ENCODE results near the gene EPHA3.

DNA sequence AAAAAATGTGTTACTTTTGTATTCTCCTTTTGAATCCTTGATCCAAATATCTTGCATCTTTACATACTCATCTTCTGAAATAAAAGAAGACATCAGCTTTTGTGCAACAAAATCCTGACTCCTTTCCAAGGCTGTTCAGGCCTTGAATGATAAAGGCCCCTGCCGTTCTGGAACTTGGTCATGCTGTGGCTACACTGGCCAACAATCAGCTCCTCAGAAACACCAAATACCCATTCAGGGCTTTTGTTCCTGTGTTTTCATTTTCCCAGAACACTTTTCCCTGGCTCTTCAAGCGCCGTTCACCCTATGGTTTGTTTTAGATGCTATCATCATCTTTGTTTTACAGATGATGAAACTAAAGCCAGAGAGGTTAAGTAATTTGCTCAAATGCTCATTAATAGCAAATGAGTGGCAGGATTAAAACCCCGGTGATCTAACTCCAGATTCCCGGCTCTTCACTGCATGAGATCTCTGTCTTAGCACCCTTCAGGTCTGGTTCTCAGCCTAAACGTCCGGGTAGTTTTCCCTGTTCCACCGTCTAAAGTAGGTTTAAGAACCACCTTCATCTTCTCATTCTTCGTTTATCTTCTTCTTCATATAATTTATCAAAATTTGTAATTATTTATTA lies 58.3 kb downstream of the EPHA3 start:
- TF ChIP-seq, protein P1, sequence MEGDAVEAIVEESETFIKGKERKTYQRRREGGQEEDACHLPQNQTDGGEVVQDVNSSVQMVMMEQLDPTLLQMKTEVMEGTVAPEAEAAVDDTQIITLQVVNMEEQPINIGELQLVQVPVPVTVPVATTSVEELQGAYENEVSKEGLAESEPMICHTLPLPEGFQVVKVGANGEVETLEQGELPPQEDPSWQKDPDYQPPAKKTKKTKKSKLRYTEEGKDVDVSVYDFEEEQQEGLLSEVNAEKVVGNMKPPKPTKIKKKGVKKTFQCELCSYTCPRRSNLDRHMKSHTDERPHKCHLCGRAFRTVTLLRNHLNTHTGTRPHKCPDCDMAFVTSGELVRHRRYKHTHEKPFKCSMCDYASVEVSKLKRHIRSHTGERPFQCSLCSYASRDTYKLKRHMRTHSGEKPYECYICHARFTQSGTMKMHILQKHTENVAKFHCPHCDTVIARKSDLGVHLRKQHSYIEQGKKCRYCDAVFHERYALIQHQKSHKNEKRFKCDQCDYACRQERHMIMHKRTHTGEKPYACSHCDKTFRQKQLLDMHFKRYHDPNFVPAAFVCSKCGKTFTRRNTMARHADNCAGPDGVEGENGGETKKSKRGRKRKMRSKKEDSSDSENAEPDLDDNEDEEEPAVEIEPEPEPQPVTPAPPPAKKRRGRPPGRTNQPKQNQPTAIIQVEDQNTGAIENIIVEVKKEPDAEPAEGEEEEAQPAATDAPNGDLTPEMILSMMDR (IDR thresholded peaks at IDR 0.05): no peak
- TF ChIP-seq POLR2A (IDR thresholded peaks at IDR 0.05) (no peak), POLR2AphosphoS5 (IDR thresholded peaks at IDR 0.05) (no peak)

All from prostate gland (tissue), 2 donors.